GM12878 (cell line): Measurements from ENCODE around the gene ECI1. TPM values are rescaled to one million over a fixed set of nuclear protein-coding genes. Genes with fewer than 3 reads are reported as not detected.

Experiments used
- BCL3 ChIP-seq: IDR thresholded peaks from 2 replicates; pipeline ENCODE4 v1.6.1; 2011; ENCODE audit warnings: borderline replicate concordance, low read depth, mild to moderate bottlenecking, moderate library complexity, low read length; ENCODE audit not compliant: insufficient read depth, poor library complexity, severe bottlenecking
- CHD1 ChIP-seq: IDR thresholded peaks from 2 replicates; pipeline ENCODE4 v1.6.1; 2012; ENCODE audit warnings: low read depth, low read length, improper control_type of control experiment
- EGR1 ChIP-seq, 2 experiments: IDR thresholded peaks; 1 replicate in 1 of 2; 2 replicates in 1 of 2; pipeline ENCODE4 v1.6.1; 2011 to 2012; ENCODE audit warnings: low read depth in 2 of 2, low read length in 2 of 2, borderline replicate concordance in 1 of 2, mild to moderate bottlenecking in 1 of 2, moderate library complexity in 1 of 2
- FOXK2 ChIP-seq: fragments of 450-650 bp; IDR thresholded peaks from 2 replicates; pipeline ENCODE4 v1.6.1; 2017; ENCODE audit warnings: mild to moderate bottlenecking, moderate library complexity
- FOXM1 ChIP-seq: IDR thresholded peaks from 2 replicates; pipeline ENCODE4 v1.6.1; 2012; ENCODE audit warnings: low read depth, mild to moderate bottlenecking, inconsistent platforms, low read length, moderate library complexity
- HDAC2 ChIP-seq: fragments of 200-600 bp; sonication (generic); IDR thresholded peaks from 2 replicates; pipeline ENCODE4 v1.6.1; 2017
- HDGF ChIP-seq: fragments of 450-650 bp; IDR thresholded peaks from 2 replicates; pipeline ENCODE4 v1.6.1; 2016; ENCODE audit warnings: antibody characterized with exemption
- IKZF1 ChIP-seq: fragments of 450-650 bp; conservative IDR thresholded peaks from 2 replicates; pipeline ENCODE4 v1.6.1; 2017; ENCODE audit warnings: antibody characterized with exemption, mild to moderate bottlenecking
- IRF5 ChIP-seq: fragments of 450-650 bp; IDR thresholded peaks from 2 replicates; pipeline ENCODE4 v1.6.1; 2017; ENCODE audit warnings: borderline replicate concordance
- KDM1A ChIP-seq: fragments of 200-600 bp; sonication (generic); IDR thresholded peaks from 2 replicates; pipeline ENCODE4 v1.6.1; 2016; ENCODE audit warnings: borderline replicate concordance
- LARP7 ChIP-seq: fragments of 450-650 bp; IDR thresholded peaks from 2 replicates; pipeline ENCODE4 v1.6.1; 2017; ENCODE audit warnings: mild to moderate bottlenecking
- MTA3 ChIP-seq: IDR thresholded peaks from 2 replicates; pipeline ENCODE4 v1.6.1; 2012; ENCODE audit warnings: low read length, inconsistent platforms, borderline replicate concordance
- MYB ChIP-seq: fragments of 150-350 bp; IDR thresholded peaks from 2 replicates; pipeline ENCODE4 v1.6.1; 2014; ENCODE audit warnings: mild to moderate bottlenecking, low read depth, low read length, borderline replicate concordance
- NFYB ChIP-seq: IDR thresholded peaks from 2 replicates; pipeline ENCODE4 v1.6.1; 2011; ENCODE audit warnings: low read depth, mild to moderate bottlenecking, low read length, improper control_type of control experiment, moderate library complexity; ENCODE audit not compliant: insufficient read depth
- NRF1 ChIP-seq: conservative IDR thresholded peaks from 2 replicates; pipeline ENCODE4 v1.6.1; 2011; ENCODE audit warnings: mild to moderate bottlenecking, low read depth, low read length, improper control_type of control experiment
- RAD51 ChIP-seq: fragments of 450-650 bp; IDR thresholded peaks from 2 replicates; pipeline ENCODE4 v1.6.1; 2016; ENCODE audit warnings: moderate library complexity, mild to moderate bottlenecking, inconsistent platforms
- RCOR1 ChIP-seq: conservative IDR thresholded peaks from 2 replicates; pipeline ENCODE4 v1.6.1; 2012; ENCODE audit warnings: low read depth, low read length, improper control_type of control experiment
- RELA ChIP-seq: fragments of 450-650 bp; IDR thresholded peaks from 2 replicates; pipeline ENCODE4 v1.8.0; 2014; ENCODE audit warnings: borderline replicate concordance; ENCODE audit not compliant: partially characterized antibody
- RUNX3 ChIP-seq: IDR thresholded peaks from 2 replicates; pipeline ENCODE4 v1.6.1; 2012; ENCODE audit warnings: low read length, inconsistent platforms
- STAT3 ChIP-seq: IDR thresholded peaks from 2 replicates; pipeline ENCODE4 v1.6.1; 2011; ENCODE audit warnings: low read depth, low read length, improper control_type of control experiment
- TBL1XR1 ChIP-seq: IDR thresholded peaks from 2 replicates; pipeline ENCODE4 v1.6.1; 2012; ENCODE audit warnings: low read depth, low read length, improper control_type of control experiment
- TCF3 ChIP-seq: IDR thresholded peaks from 2 replicates; pipeline ENCODE4 v1.6.1; 2012; ENCODE audit warnings: low read depth, mild to moderate bottlenecking, low read length, borderline replicate concordance; ENCODE audit not compliant: insufficient read depth
- YBX1 ChIP-seq: fragments of 450-650 bp; IDR thresholded peaks from 2 replicates; pipeline ENCODE4 v1.6.1; 2016; ENCODE audit warnings: antibody characterized with exemption
- ZNF24 ChIP-seq: fragments of 450-650 bp; IDR thresholded peaks from 2 replicates; pipeline ENCODE4 v1.6.1; 2017; ENCODE audit warnings: antibody characterized with exemption, mild to moderate bottlenecking
- ZZZ3 ChIP-seq: IDR thresholded peaks from 2 replicates; pipeline ENCODE4 v1.6.1; 2011; ENCODE audit warnings: low read depth; ENCODE audit not compliant: control insufficient read depth, insufficient read length
- polyA plus RNA-seq, 11 experiments: library from polyadenylated mRNA; depleted of rRNA in 4 of 11; unstranded in 6 of 11; stranded (reverse) in 5 of 11; fragments of >200 nt; fragmentation: Nextera tagmentation in 4 of 11; fragmentation: Illumina TruSeq in 1 of 11; extraction: Ambion mirVana in 4 of 11; extraction: Trizol in 1 of 11; gene quantifications; 1 replicate in 1 of 11; 2 replicates in 10 of 11; pipeline versions ENCODE4 v1.2.1 to v1.2.3, GENCODE V29; 2011 to 2016; ENCODE audit warnings: inconsistent platforms in 2 of 11, missing spikeins in 2 of 11, low read depth in 1 of 11
- total RNA-seq, 4 experiments: library from RNA; depleted of rRNA in 3 of 4; stranded (reverse); fragments of >200 nt in 3 of 4; fragmentation: Illumina TruSeq in 1 of 4; extraction: Trizol in 1 of 4; gene quantifications; 2 replicates each; pipeline versions ENCODE4 v1.2.1 to v1.2.3, GENCODE V29; 2013 to 2021
- TF ChIP-seq, protein P1 (sequence below): fragments of 450-650 bp; IDR thresholded peaks from 2 replicates; pipeline ENCODE4 v1.6.1; 2017; ENCODE audit warnings: antibody characterized with exemption, mild to moderate bottlenecking, moderate library complexity

ECI1 gene
- total and polyA plus RNA-seq, 10 of the 15 experiments (the other 5 are each of a cell fraction or from before 2014, with no cell fraction given), result 2.2 to 82.1 (median 24.8) TPM

- TF ChIP-seq IRF5 (no peak), TCF3 (0 out of 2 replicates have a peak, but pooled peaks have one; percentile 51), LARP7 (peak; percentile 90), BCL3 (peak; percentile 39), MYB (no peak), FOXK2 (peak; percentile 58), RAD51 (no peak), ZZZ3 (no peak), NRF1 (peak; percentile 76), STAT3 (no peak), NFYB (no peak), ZNF24 (no peak), RCOR1 (no peak), KDM1A (no peak), TBL1XR1 (no peak), FOXM1 (no peak), YBX1 (no peak), MTA3 (no peak), HDGF (0 out of 2 replicates have a peak, but pooled peaks have one; percentile 7), RELA (peak; percentile 85), IKZF1 (peak; percentile 94), HDAC2 (no peak), RUNX3 (peak; percentile 51; the same call in 1 of the 2 replicates), CHD1 (no peak), EGR1 (IDR thresholded peaks at IDR 0.05; ENCODE audit: borderline replicate concordance in 1 of 2, low read depth in 2 of 2, low read length in 2 of 2) (no peak)
- TF ChIP-seq, protein P1, sequence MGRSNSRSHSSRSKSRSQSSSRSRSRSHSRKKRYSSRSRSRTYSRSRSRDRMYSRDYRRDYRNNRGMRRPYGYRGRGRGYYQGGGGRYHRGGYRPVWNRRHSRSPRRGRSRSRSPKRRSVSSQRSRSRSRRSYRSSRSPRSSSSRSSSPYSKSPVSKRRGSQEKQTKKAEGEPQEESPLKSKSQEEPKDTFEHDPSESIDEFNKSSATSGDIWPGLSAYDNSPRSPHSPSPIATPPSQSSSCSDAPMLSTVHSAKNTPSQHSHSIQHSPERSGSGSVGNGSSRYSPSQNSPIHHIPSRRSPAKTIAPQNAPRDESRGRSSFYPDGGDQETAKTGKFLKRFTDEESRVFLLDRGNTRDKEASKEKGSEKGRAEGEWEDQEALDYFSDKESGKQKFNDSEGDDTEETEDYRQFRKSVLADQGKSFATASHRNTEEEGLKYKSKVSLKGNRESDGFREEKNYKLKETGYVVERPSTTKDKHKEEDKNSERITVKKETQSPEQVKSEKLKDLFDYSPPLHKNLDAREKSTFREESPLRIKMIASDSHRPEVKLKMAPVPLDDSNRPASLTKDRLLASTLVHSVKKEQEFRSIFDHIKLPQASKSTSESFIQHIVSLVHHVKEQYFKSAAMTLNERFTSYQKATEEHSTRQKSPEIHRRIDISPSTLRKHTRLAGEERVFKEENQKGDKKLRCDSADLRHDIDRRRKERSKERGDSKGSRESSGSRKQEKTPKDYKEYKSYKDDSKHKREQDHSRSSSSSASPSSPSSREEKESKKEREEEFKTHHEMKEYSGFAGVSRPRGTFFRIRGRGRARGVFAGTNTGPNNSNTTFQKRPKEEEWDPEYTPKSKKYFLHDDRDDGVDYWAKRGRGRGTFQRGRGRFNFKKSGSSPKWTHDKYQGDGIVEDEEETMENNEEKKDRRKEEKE, result no peak
These were observed 16.7 kb upstream of the ECI1 start, which contains the start of gene RNPS1 (continued) for GRCh38 chr16:2267913-2268666.
